ENCODE results near the gene CLCN7. TPM values are rescaled to one million over a fixed set of nuclear protein-coding genes. Genes with fewer than 3 reads are reported as not detected.
"Not testable (repeated sequence)": the region's sequence is repeated elsewhere in the genome, so short reads cannot be mapped to it uniquely, and the experiment has no call there.

The CLCN7 gene
- polyA plus RNA-seq, 1 experiment, result 36.4 TPM

DNA sequence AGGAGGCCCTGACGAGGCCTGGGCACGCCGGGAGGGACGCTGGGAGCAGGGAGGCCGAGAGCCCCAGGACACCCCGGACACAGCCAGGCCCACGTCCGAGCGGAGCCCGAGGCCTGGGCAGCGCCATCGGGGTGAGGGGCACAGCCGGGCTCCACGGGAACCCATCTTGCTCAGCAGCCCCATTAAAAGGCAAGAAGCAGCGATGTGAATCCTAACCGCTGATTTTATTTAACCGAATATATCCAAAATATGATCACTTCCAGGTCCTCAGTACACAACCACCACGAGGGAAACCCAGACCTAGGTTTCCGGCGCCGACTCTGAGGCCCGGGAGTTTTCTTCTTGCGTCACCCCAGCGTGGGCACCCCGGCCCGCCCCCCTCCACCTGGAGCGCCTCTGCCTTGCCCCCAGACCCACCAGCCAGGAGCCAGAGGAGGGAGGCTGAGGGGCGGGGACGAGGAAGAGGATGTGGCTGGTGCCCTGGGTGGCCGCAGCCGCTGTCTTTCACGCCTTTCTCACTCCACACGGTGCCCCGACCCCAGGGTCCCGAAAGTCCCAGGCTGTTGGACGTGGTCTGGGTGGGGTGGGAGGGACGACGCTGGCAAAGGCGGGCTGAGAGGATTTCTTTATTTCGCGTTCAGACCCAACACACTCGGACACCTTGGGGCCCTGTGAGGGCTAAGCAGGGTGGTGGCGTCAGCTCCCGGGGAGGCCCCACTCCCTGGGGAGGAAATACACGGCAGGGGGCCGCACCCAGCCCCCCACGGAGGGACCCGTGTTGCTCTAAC lies 29.9 kb downstream of the CLCN7 start:
- TF ChIP-seq, protein P1, sequence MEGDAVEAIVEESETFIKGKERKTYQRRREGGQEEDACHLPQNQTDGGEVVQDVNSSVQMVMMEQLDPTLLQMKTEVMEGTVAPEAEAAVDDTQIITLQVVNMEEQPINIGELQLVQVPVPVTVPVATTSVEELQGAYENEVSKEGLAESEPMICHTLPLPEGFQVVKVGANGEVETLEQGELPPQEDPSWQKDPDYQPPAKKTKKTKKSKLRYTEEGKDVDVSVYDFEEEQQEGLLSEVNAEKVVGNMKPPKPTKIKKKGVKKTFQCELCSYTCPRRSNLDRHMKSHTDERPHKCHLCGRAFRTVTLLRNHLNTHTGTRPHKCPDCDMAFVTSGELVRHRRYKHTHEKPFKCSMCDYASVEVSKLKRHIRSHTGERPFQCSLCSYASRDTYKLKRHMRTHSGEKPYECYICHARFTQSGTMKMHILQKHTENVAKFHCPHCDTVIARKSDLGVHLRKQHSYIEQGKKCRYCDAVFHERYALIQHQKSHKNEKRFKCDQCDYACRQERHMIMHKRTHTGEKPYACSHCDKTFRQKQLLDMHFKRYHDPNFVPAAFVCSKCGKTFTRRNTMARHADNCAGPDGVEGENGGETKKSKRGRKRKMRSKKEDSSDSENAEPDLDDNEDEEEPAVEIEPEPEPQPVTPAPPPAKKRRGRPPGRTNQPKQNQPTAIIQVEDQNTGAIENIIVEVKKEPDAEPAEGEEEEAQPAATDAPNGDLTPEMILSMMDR (IDR thresholded peaks at IDR 0.05; ENCODE audit: insufficient read depth, low read depth, low read length), result no peak
- POLR2A ChIA-PET, result no interaction called here
- DNase-seq (ENCODE audit: low read depth), result no peak
- peaks cover 15% of the 10 kb centered on the region for H3K36me3 ChIP-seq (ENCODE audit: control insufficient read depth, insufficient read depth, low read length)
- no peaks in the 10 kb centered on the region for H3K27me3 ChIP-seq (ENCODE audit: control insufficient read depth, insufficient read depth, low read length)
- H3K4me3 ChIP-seq (ENCODE audit: low read depth, low read length), result no peak overlapping the region
- CTCF ChIA-PET, result no interaction called here

DNA sequence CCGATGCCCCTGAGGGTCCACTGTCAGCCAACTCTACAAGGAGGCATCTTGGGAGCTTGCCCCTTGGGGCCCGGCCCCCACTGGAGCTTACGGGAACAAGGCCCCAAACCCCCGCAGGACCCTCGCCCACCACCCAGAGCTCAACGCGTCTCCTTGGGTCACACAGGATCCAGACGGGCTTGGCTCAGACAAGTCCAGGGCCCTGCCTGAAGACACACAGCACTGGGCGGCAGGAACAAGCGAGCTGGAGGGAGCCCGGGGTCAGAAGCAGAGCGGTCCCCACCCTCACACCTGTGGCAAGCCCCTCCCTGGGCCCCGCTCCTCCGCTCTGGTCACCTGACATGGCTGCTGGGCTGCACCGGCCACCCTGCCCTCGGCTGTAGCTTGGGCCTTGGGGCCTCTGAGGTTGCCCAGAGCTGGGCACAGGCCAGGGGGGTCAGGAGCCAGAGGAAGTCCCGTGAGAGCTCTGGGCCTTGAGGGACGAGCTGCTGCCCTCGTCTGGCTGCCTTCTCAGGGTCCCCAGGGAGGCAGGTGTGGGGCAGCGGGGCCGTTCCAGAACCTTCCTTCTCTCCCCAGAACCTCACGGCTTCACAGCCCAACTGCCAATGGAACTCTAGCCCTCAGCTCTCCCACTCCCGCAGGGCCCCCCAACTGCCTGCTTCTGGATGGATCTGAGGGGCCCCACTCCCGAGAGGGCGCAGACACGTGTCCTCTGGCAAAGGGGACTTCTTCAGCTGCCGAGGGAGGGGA lies 30.7 kb downstream of the CLCN7 start, which contains the start of gene CCDC154:
Gene CCDC154, minus strand, starts transcription at position 577 of the 750 bp plus-strand sequence. Its CDS starts 234 bp downstream, at position 343.
- no peak within 1 kb of the TSS for H3K4me3 ChIP-seq (ENCODE audit: low read depth, low read length)
- CTCF ChIA-PET, result interaction anchor here (1.5 kb wide), 1 partner anchor 15 kb away, joined by 6 read pairs; no protein-coding TSS in a partner anchor
- peaks cover 11% of the 10 kb centered on the region for H3K36me3 ChIP-seq (ENCODE audit: control insufficient read depth, insufficient read depth, low read length)
- no peaks in the 10 kb centered on the region for H3K27me3 ChIP-seq (ENCODE audit: control insufficient read depth, insufficient read depth, low read length)
- DNase-seq (ENCODE audit: low read depth), result no peak
- TF ChIP-seq, protein P1 (IDR thresholded peaks at IDR 0.05; ENCODE audit: insufficient read depth, low read depth, low read length), result no peak
- POLR2A ChIA-PET, result no interaction called here

DNA sequence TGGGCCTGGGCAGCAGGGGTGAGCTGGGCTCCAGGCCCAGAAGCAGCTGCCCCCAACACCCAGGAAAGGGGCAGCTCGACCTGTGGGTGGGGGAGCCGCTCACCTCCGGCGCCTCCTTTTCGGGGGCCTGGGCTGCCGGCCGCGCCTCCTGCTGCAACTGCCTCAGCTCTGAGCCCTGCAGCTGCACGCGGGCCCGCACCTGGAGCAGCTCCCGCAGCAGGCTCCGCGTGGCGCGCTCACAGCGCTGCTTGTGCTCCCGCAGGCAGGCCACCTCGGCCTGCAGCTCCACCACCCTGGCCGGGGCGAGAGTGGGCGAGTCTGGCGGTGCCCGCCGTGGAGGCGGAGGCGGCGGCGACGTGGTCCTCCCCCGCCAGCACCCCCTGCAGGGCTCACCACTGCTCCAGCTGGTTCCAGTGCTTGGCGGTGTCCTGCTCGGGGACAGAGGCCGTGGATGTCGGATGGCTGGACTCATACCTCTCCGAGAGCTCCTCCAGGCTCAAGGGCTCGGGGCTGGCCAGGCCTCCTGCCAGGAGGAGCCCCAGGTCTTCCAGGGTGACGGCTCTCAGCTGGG lies 31.3 kb downstream of the CLCN7 start:
- peaks cover 10% of the 10 kb centered on the region for H3K36me3 ChIP-seq (ENCODE audit: control insufficient read depth, insufficient read depth, low read length)
- ChIA-PET POLR2A (no interaction called here), CTCF (interaction anchor here (1.5 kb wide), 1 partner anchor 15 kb away, joined by 6 read pairs; no protein-coding TSS in a partner anchor)
- no peaks in the 10 kb centered on the region for H3K27me3 ChIP-seq (ENCODE audit: control insufficient read depth, insufficient read depth, low read length)
- no peak overlapping the region for H3K4me3 ChIP-seq (ENCODE audit: low read depth, low read length)
- TF ChIP-seq, protein P1 (IDR thresholded peaks at IDR 0.05; ENCODE audit: insufficient read depth, low read depth, low read length), result no peak
- DNase-seq (ENCODE audit: low read depth), result no peak

GRCh38 chr16:1442697-1443096 lies 32.1 kb downstream of the CLCN7 start:
- Histone ChIP-seq H3K36me3 (ENCODE audit: control insufficient read depth, insufficient read depth, low read length) (peaks cover 5% of the 10 kb centered on the region), H3K4me3 (ENCODE audit: low read depth, low read length) (no peak overlapping the region), H3K27me3 (ENCODE audit: control insufficient read depth, insufficient read depth, low read length) (no peaks in the 10 kb centered on the region)
- no peak for DNase-seq (ENCODE audit: low read depth)
- ChIA-PET POLR2A (no interaction called here), CTCF (interaction anchor here (1.5 kb wide), 1 partner anchor 14 kb away, joined by 6 read pairs; no protein-coding TSS in a partner anchor)
- TF ChIP-seq, protein P1 (IDR thresholded peaks at IDR 0.05; ENCODE audit: insufficient read depth, low read depth, low read length), result no peak

DNA sequence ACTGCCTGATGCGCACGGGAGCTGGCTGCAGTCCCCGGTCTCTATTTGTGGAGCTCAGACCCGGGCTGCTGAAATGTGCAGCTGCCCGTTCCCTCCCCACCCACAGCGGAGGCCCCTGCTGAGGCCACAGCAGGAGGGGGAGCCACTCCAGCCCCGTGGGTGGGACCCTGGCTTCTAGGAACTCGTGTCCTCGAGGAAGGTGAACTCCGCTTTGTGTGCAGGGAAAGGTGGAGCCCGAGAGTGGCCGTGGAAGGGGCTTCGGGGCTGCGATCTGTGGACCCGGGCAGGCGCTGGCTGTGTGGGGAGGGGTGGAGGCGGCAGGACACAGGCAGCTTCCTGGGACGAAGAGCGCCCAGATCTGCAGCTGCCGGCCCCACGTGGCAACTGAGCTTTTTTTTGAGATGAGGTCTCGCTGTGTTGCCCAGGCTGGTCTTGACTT lies 33.4 kb downstream of the CLCN7 start:
- TF ChIP-seq, protein P1 (IDR thresholded peaks at IDR 0.05; ENCODE audit: insufficient read depth, low read depth, low read length), result no peak
- H3K27me3 ChIP-seq (ENCODE audit: control insufficient read depth, insufficient read depth, low read length), result no peaks in the 10 kb centered on the region
- no peak overlapping the region for H3K4me3 ChIP-seq (ENCODE audit: low read depth, low read length)
- CTCF ChIA-PET, result no interaction called here
- no peak for DNase-seq (ENCODE audit: low read depth)
- POLR2A ChIA-PET, result no interaction called here
- H3K36me3 ChIP-seq (ENCODE audit: control insufficient read depth, insufficient read depth, low read length), result peaks cover 5% of the 10 kb centered on the region

GRCh38 chr16:1439699-1440074 lies 35.1 kb downstream of the CLCN7 start:
- H3K4me3 ChIP-seq (ENCODE audit: low read depth, low read length); DNase-seq (ENCODE audit: low read depth); CTCF ChIA-PET; POLR2A ChIA-PET; H3K36me3 ChIP-seq (ENCODE audit: control insufficient read depth, insufficient read depth, low read length); H3K27me3 ChIP-seq (ENCODE audit: control insufficient read depth, insufficient read depth, low read length): not testable (repeated sequence)
